OCI-LY1 (cell line): ENCODE data around the gene TNS4.

Experiments used
- H2AFZ ChIP-seq: fragments of 200-600 bp; sonication (generic), shearing (Covaris generic); 2 replicates; pipeline ENCODE4 v1.6.0; 2014; ENCODE audit warnings: antibody characterized with exemption, mild to moderate bottlenecking, low read length
- H3F3A ChIP-seq: fragments of 200-600 bp; sonication (generic), shearing (Covaris generic); 2 replicates; pipeline ENCODE4 v1.6.0; 2014; ENCODE audit warnings: mild to moderate bottlenecking, antibody characterized with exemption, low read length, moderate library complexity; ENCODE audit not compliant: insufficient read depth
- H3K27ac ChIP-seq: fragments of 200-600 bp; sonication (generic); 2 replicates; pipeline ENCODE4 v1.5.1; 2014; ENCODE audit warnings: low read length, mixed run types, mild to moderate bottlenecking, low read depth; ENCODE audit not compliant: poor library complexity, severe bottlenecking
- H3K27me3 ChIP-seq: fragments of 200-600 bp; sonication (generic); 2 replicates; pipeline ENCODE4 v1.6.0; 2014; ENCODE audit warnings: antibody characterized with exemption, mild to moderate bottlenecking, low read length, moderate library complexity; ENCODE audit not compliant: insufficient read depth
- H3K36me3 ChIP-seq: fragments of 200-600 bp; sonication (generic); 2 replicates; pipeline ENCODE4 v1.6.1; 2014; ENCODE audit warnings: mild to moderate bottlenecking, antibody characterized with exemption, low read length, moderate library complexity, mixed read lengths; ENCODE audit not compliant: insufficient read depth
- H3K4me1 ChIP-seq: fragments of 200-600 bp; sonication (generic); 2 replicates; pipeline ENCODE4 v1.5.1; 2014; ENCODE audit warnings: mild to moderate bottlenecking, low read length, moderate library complexity; ENCODE audit not compliant: insufficient read depth, severe bottlenecking
- H3K4me2 ChIP-seq: fragments of 200-600 bp; sonication (generic), shearing (Covaris generic); 2 replicates; pipeline ENCODE4 v1.6.1; 2014; ENCODE audit warnings: low read length
- H3K4me3 ChIP-seq: fragments of 200-600 bp; sonication (generic); 2 replicates; pipeline ENCODE4 v1.5.1; 2014; ENCODE audit warnings: low read length, low read depth, mild to moderate bottlenecking, mixed read lengths; ENCODE audit not compliant: poor library complexity, severe bottlenecking
- H3K79me2 ChIP-seq: fragments of 200-600 bp; shearing (Covaris generic); 2 replicates; pipeline ENCODE4 v1.6.1; 2016; ENCODE audit warnings: mixed run types, low read length, mixed read lengths; ENCODE audit not compliant: insufficient read depth
- H3K9ac ChIP-seq: fragments of 200-600 bp; sonication (generic), shearing (Covaris generic); 2 replicates; pipeline ENCODE4 v1.6.1; 2014; ENCODE audit warnings: mild to moderate bottlenecking, low read length, mixed read lengths
- H3K9me2 ChIP-seq: fragments of 200-600 bp; sonication (generic), shearing (Covaris generic); 2 replicates; pipeline ENCODE4 v1.6.1; 2014; ENCODE audit warnings: low read depth, mild to moderate bottlenecking, low read length, mixed read lengths
- H3K9me3 ChIP-seq: fragments of 200-600 bp; shearing (Covaris generic); 2 replicates; pipeline ENCODE4 v1.6.1; 2014; ENCODE audit warnings: low read length, mixed read lengths
- H4K20me1 ChIP-seq: fragments of 200-600 bp; sonication (generic), shearing (Covaris generic); 2 replicates; pipeline ENCODE4 v1.6.0; 2016; ENCODE audit warnings: mild to moderate bottlenecking, low read length; ENCODE audit not compliant: insufficient read depth
- EZH2 ChIP-seq: fragments of 200-600 bp; sonication (generic), shearing (Covaris generic); IDR thresholded peaks from 2 replicates; pipeline ENCODE4 v1.8.0; 2017; ENCODE audit warnings: borderline replicate concordance, mixed run types, mild to moderate bottlenecking, antibody characterized with exemption, low read length, moderate library complexity, mixed read lengths
- TF ChIP-seq, protein P1 (sequence below): fragments of 200-600 bp; sonication (generic), shearing (Covaris generic); IDR thresholded peaks from 2 replicates; pipeline ENCODE4 v1.5.1; 2017; ENCODE audit warnings: mild to moderate bottlenecking, antibody characterized with exemption, low read length, moderate library complexity, mixed read lengths

TNS4 gene

DNA sequence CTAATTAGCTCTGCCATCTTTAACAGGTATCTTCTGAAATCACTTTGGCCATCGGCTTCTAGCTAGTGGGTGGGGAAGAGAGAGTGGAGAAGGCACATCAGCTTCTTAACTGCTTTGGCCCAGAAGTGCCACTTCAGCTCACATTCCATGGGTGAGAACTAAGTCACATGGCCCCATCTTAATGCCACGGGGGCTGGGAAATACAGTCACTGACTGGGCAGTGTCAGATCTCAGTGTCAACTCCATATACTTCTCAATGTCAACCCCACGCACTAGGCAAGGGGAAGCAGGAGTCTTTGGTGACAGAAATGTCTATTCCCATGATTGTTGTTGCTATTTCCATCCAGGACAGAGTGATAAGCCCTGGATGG, 34.5 kb upstream of the TNS4 start:
- Histone ChIP-seq H3K4me2 (no peak overlapping the region), H3F3A (no peaks in the 10 kb centered on the region), H3K27ac (no peak overlapping the region), H3K36me3 (no peaks in the 10 kb centered on the region), H3K9me2 (no peaks in the 10 kb centered on the region), H3K9me3 (no peaks in the 10 kb centered on the region), H3K4me1 (peaks cover 47% of the 10 kb centered on the region), H3K4me3 (no peak overlapping the region), H2AFZ (no peak overlapping the region), H3K9ac (no peak overlapping the region), H4K20me1 (no peaks in the 10 kb centered on the region), H3K79me2 (no peaks in the 10 kb centered on the region), H3K27me3 (no peaks in the 10 kb centered on the region)
- TF ChIP-seq, protein P1, sequence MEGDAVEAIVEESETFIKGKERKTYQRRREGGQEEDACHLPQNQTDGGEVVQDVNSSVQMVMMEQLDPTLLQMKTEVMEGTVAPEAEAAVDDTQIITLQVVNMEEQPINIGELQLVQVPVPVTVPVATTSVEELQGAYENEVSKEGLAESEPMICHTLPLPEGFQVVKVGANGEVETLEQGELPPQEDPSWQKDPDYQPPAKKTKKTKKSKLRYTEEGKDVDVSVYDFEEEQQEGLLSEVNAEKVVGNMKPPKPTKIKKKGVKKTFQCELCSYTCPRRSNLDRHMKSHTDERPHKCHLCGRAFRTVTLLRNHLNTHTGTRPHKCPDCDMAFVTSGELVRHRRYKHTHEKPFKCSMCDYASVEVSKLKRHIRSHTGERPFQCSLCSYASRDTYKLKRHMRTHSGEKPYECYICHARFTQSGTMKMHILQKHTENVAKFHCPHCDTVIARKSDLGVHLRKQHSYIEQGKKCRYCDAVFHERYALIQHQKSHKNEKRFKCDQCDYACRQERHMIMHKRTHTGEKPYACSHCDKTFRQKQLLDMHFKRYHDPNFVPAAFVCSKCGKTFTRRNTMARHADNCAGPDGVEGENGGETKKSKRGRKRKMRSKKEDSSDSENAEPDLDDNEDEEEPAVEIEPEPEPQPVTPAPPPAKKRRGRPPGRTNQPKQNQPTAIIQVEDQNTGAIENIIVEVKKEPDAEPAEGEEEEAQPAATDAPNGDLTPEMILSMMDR: no peak
- TF ChIP-seq EZH2: no peak

DNA sequence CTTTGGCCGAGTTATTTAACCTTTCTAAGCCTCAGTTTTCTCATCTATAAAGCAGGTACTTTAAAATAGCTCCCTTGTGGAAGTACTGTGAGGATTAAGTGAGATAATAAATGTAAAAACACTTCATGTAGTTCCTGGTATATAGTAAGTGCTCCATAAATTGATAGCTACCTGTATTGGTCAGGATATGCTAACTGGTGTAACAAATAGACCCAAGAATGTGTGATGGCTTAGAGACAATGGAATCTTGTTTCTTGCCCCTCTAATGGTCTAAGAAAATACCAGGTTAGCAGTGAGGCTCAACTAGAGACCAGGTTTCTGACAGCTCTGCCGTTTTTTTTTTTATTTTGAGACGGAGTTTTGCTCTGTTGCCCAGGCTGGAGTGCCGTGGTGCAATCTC, 34.0 kb upstream of the TNS4 start:
- peaks cover 47% of the 10 kb centered on the region for H3K4me1 ChIP-seq
- H3K9ac ChIP-seq: no peak overlapping the region
- H3K27ac ChIP-seq: no peak overlapping the region
- H3K4me3 ChIP-seq: no peak overlapping the region
- no peaks in the 10 kb centered on the region for H3K9me2 ChIP-seq
- no peaks in the 10 kb centered on the region for H3F3A ChIP-seq
- H3K36me3 ChIP-seq: no peaks in the 10 kb centered on the region
- TF ChIP-seq, protein P1: no peak
- H3K4me2 ChIP-seq: no peak overlapping the region
- no peak overlapping the region for H2AFZ ChIP-seq
- H3K9me3 ChIP-seq: no peaks in the 10 kb centered on the region
- H4K20me1 ChIP-seq: no peaks in the 10 kb centered on the region
- no peaks in the 10 kb centered on the region for H3K79me2 ChIP-seq
- no peaks in the 10 kb centered on the region for H3K27me3 ChIP-seq

DNA sequence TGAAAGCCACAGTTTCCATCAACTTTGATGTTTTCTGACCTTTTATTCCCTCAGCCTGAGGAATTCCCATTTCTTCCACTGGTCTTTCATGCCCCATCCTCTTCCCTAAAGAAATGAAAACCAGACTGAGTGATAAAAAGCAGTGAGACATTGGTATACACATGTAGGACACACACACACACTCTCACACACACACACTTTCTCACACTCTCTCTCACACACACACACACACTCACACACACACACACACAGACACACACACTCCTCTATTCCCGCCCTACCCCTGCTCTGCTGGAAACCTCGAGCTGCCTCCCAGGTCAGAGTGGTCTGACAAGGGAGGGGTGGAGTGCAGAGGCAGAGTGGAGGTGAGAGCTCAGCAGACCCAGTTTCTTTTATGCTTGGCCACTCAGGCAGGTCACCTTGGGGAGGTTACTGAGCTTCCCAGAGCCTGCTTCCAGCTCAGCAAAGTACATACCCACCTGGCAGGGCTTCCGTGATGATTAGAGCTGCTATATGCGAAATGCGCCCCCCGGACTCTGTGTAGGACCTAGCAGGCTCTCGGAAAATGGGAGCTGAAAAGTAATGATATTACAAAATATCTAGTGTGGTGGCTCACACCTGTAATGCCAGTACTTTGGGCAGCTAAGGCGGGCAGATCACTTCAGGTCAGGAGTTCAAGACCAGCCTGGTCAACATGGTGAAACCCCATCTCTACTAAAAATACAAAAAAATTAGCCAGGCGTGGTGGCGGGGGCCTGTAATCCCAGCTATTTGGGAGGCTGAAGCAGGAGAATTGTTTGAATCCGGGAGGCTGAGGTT, 33.2 kb upstream of the TNS4 start:
- no peak overlapping the region for H2AFZ ChIP-seq
- H3K36me3 ChIP-seq: no peaks in the 10 kb centered on the region
- no peaks in the 10 kb centered on the region for H3K9me2 ChIP-seq
- H3K4me2 ChIP-seq: no peak overlapping the region; the same call in 1 of the 2 replicates
- H3K4me1 ChIP-seq: peaks cover 52% of the 10 kb centered on the region
- no peaks in the 10 kb centered on the region for H3K79me2 ChIP-seq
- peak overlapping the region; percentile 85 for H3K27ac ChIP-seq
- no peaks in the 10 kb centered on the region for H3F3A ChIP-seq
- H4K20me1 ChIP-seq: no peaks in the 10 kb centered on the region
- no peaks in the 10 kb centered on the region for H3K27me3 ChIP-seq
- TF ChIP-seq EZH2: no peak
- TF ChIP-seq, protein P1: no peak
- H3K4me3 ChIP-seq: no peak overlapping the region
- H3K9ac ChIP-seq: no peak overlapping the region; the same call in 1 of the 2 replicates
- H3K9me3 ChIP-seq: no peaks in the 10 kb centered on the region
